Loucy (cell line): ENCODE measurements around the gene ATAD5.

Experiments used
- CTCF ChIP-seq: fragments of 200-600 bp; sonication (generic); conservative IDR thresholded peaks from 2 replicates; pipeline ENCODE4 v1.5.1; 2014; ENCODE audit warnings: mild to moderate bottlenecking, antibody characterized with exemption, low read length
- EZH2phosphoT487 ChIP-seq: fragments of 200-600 bp; IDR thresholded peaks from 2 replicates; pipeline ENCODE4 v1.6.1; 2018; ENCODE audit warnings: antibody characterized with exemption, mild to moderate bottlenecking, moderate library complexity, borderline replicate concordance

GRCh38 chr17:30921544-30922196 is 89.9 kb downstream of the ATAD5 start, which contains the start of gene ADAP2:
- TF ChIP-seq CTCF = no peak
- TF ChIP-seq EZH2phosphoT487 = no peak
